HepG2 (cell line): ENCODE measurements around the gene RAD1. TPM values are rescaled to one million over a fixed set of nuclear protein-coding genes. Genes with fewer than 3 reads are reported as not detected.

ENCODE experiments used
- ATAC-seq: fragments of 200-7000 bp; cut with Tn5 transposase; 3 replicates; pipeline ENCODE4 v1.9.1; 2020; ENCODE audit warnings: mild to moderate bottlenecking, moderate library complexity
- BruUV-seq: library from RNA; stranded (reverse); fragments of 400-500 nt; replicated peaks from 2 replicates; lab custom pipeline; 2021; lab: Mats Ljungman, UMichigan
- CTCF ChIA-PET: fragments of 300-600 bp; formaldehyde crosslinking; extraction: SDS; loops from one replicate; lab custom pipeline; 2021; ENCODE audit warnings: low total read pairs, inconsistent platforms, low intra/inter-chr PET ratio; lab: Yijun Ruan, JAX
- POLR2A ChIA-PET: fragments of 350-600 bp; sonication (Branson Sonifier 250); formaldehyde crosslinking; loops from one replicate; lab custom pipeline; 2020; ENCODE audit warnings: antibody characterized with exemption, inconsistent platforms; lab: Yijun Ruan, JAX
- DNase-seq: peaks from one replicate; pipeline ENCODE4 v3.0.0-alpha.2; 2015; ENCODE audit warnings: low spot score
- FAIRE-seq: peaks from 3 replicates; lab custom pipeline; 2011; peaks lifted over from hg19 to GRCh38; lab: Jason Lieb, UNC
- H2AFZ ChIP-seq: one replicate; pipeline ENCODE4 v1.6.1; 2011; ENCODE audit warnings: low read length, inconsistent platforms
- H3K27ac ChIP-seq: fragments of 300-600 bp; 3 replicates; pipeline ENCODE4 v1.8.0; 2011; ENCODE audit warnings: mixed run types, mild to moderate bottlenecking, mixed read lengths, low read length, inconsistent platforms; ENCODE audit not compliant: insufficient read depth; ENCODE audit errors: extremely low read length
- H3K27me3 ChIP-seq, 2 experiments: fragments of 200-600 bp in 1 of 2; 2 replicates in 1 of 2; 3 replicates in 1 of 2; pipeline versions ENCODE4 v1.6.0 to v1.8.0; 2011; ENCODE audit warnings: low read length in 2 of 2, mild to moderate bottlenecking in 2 of 2, moderate library complexity in 2 of 2, inconsistent platforms in 1 of 2; ENCODE audit not compliant: insufficient read depth in 2 of 2, control insufficient read depth in 1 of 2
- H3K36me3 ChIP-seq, 2 experiments: fragments of 200-600 bp in 1 of 2; replicated peaks in 1 of 2; 2 replicates in 1 of 2; 3 replicates in 1 of 2; pipeline versions ENCODE4 v1.5.1 to v1.8.0; 2011; ENCODE audit warnings: low read length in 2 of 2, inconsistent platforms in 1 of 2; ENCODE audit not compliant: insufficient read depth in 2 of 2, control insufficient read depth in 1 of 2
- H3K4me1 ChIP-seq: 2 replicates; pipeline ENCODE4 v1.5.1; 2012; ENCODE audit warnings: low read length, inconsistent platforms; ENCODE audit not compliant: insufficient read depth
- H3K4me2 ChIP-seq: 2 replicates; pipeline ENCODE4 v1.6.0; 2011; ENCODE audit warnings: low read depth, low read length, inconsistent platforms
- H3K4me3 ChIP-seq, 3 experiments: fragments of 200-600 bp in 1 of 3; sonication (generic), shearing (Covaris generic) in 1 of 3; replicated peaks in 1 of 3; 2 replicates each; pipeline ENCODE4 v1.5.1; 2011 to 2016; ENCODE audit warnings: low read length in 3 of 3, inconsistent platforms in 2 of 3, low read depth in 2 of 3, mild to moderate bottlenecking in 2 of 3, control low read depth in 1 of 3, mixed read lengths in 1 of 3; ENCODE audit not compliant: insufficient read depth in 1 of 3
- H3K79me2 ChIP-seq: one replicate; pipeline ENCODE4 v1.6.1; 2011; ENCODE audit warnings: low read length, inconsistent platforms; ENCODE audit not compliant: insufficient read depth
- H3K9ac ChIP-seq: 2 replicates; pipeline ENCODE4 v1.6.0; 2011; ENCODE audit warnings: mild to moderate bottlenecking, low read depth, low read length, inconsistent platforms; ENCODE audit not compliant: insufficient read depth
- H3K9me3 ChIP-seq: 2 replicates; pipeline ENCODE4 v1.5.1; 2012; ENCODE audit warnings: mild to moderate bottlenecking, low read length
- H4K20me1 ChIP-seq: 2 replicates; pipeline ENCODE4 v1.6.0; 2011; ENCODE audit warnings: inconsistent platforms, mild to moderate bottlenecking, low read length, moderate library complexity; ENCODE audit not compliant: insufficient read depth
- ATF3 ChIP-seq: sonication (generic); formaldehyde crosslinking; IDR thresholded peaks from 2 replicates; pipeline ENCODE4 v1.4.0; 2020; ENCODE audit warnings: missing genetic modification reagents
- CBX1 ChIP-seq: IDR thresholded peaks from one replicate; pipeline ENCODE4 v1.6.1; 2016; ENCODE audit warnings: antibody characterized with exemption, low read depth
- CREB3 ChIP-seq: sonication (generic); formaldehyde crosslinking; IDR thresholded peaks from 2 replicates; pipeline ENCODE4 v1.5.0; 2020; ENCODE audit warnings: missing genetic modification reagents
- DMAP1 ChIP-seq: IDR thresholded peaks from 2 replicates; pipeline ENCODE4 v1.6.1; 2016
- E2F1 ChIP-seq: sonication (generic); formaldehyde crosslinking; IDR thresholded peaks from 2 replicates; pipeline ENCODE4 v1.5.0; 2020; ENCODE audit warnings: missing genetic modification reagents
- GTF3A ChIP-seq: sonication (generic); formaldehyde crosslinking; conservative IDR thresholded peaks from 2 replicates; pipeline ENCODE4 v1.4.0; 2020; ENCODE audit warnings: mild to moderate bottlenecking, missing genetic modification reagents
- HHEX ChIP-seq: IDR thresholded peaks from 2 replicates; pipeline ENCODE4 v1.6.1; 2016; ENCODE audit warnings: control low read depth
- HOXD1 ChIP-seq: sonication (generic); formaldehyde crosslinking; IDR thresholded peaks from 2 replicates; pipeline ENCODE4 v1.5.0; 2020; ENCODE audit warnings: missing genetic modification reagents
- NFKBIZ ChIP-seq: IDR thresholded peaks from 2 replicates; pipeline ENCODE4 v1.6.1; 2018; ENCODE audit warnings: missing genetic modification reagents, missing compliant biosample characterization
- NR2F2 ChIP-seq: IDR thresholded peaks from 2 replicates; pipeline ENCODE4 v1.6.1; 2012; ENCODE audit warnings: low read depth, inconsistent platforms, borderline replicate concordance
- RFX1 ChIP-seq: fragments of 450-650 bp; IDR thresholded peaks from 2 replicates; pipeline ENCODE4 v1.6.1; 2017
- SALL1 ChIP-seq: sonication (generic); formaldehyde crosslinking; IDR thresholded peaks from 2 replicates; pipeline ENCODE4 v1.8.0; 2022; ENCODE audit warnings: mild to moderate bottlenecking, missing genetic modification reagents
- ZFP82 ChIP-seq: sonication (generic); formaldehyde crosslinking; IDR thresholded peaks from 2 replicates; pipeline ENCODE4 v1.5.1; 2020; ENCODE audit warnings: mild to moderate bottlenecking, missing genetic modification reagents, borderline replicate concordance
- ZNF382 ChIP-seq: sonication (generic); formaldehyde crosslinking; IDR thresholded peaks from 2 replicates; pipeline ENCODE4 v1.5.0; 2020; ENCODE audit warnings: missing genetic modification reagents, mild to moderate bottlenecking, borderline replicate concordance
- ZNF496 ChIP-seq: sonication (generic); formaldehyde crosslinking; IDR thresholded peaks from 2 replicates; pipeline ENCODE4 v1.8.1; 2023; ENCODE audit warnings: mild to moderate bottlenecking, moderate library complexity, missing genetic modification reagents; ENCODE audit not compliant: insufficient replicate concordance
- ZNF674 ChIP-seq: sonication (generic); formaldehyde crosslinking; IDR thresholded peaks from 2 replicates; pipeline ENCODE4 v1.5.0; 2020; ENCODE audit warnings: low read depth, mild to moderate bottlenecking, missing genetic modification reagents
- ZNF704 ChIP-seq: sonication (generic); formaldehyde crosslinking; IDR thresholded peaks from 2 replicates; pipeline ENCODE4 v1.8.1; 2023; ENCODE audit warnings: mild to moderate bottlenecking, inconsistent platforms, moderate library complexity, missing genetic modification reagents, borderline replicate concordance
- ZNF790 ChIP-seq: sonication (generic); formaldehyde crosslinking; IDR thresholded peaks from 2 replicates; pipeline ENCODE4 v1.8.0; 2022; ENCODE audit warnings: missing genetic modification reagents, mild to moderate bottlenecking, borderline replicate concordance
- ZNF850 ChIP-seq: sonication (generic); formaldehyde crosslinking; conservative IDR thresholded peaks from 2 replicates; pipeline ENCODE4 v1.9.0; 2021; ENCODE audit warnings: mild to moderate bottlenecking, missing genetic modification reagents
- WGBS: methylation state at CpG from one replicate; pipeline ENCODE4 v1.1.6; 2017; ENCODE audit warnings: low lambda C conversion rate; 5-methylcytosine and 5-hydroxymethylcytosine counted together
- in situ Hi-C: cut with HindIII; loops from 2 replicates; pipeline ENCODE4 v1.10.0; 2017; ENCODE audit warnings: low pct_unique_long_range_greater_than_20kb; ENCODE audit not compliant: extremely low pct_ligation_motif_present
- intact Hi-C: fragments of 100-400 bp; cut with micrococcal nuclease; formaldehyde crosslinking; loops from one replicate; pipeline ENCODE4 v1.10.0; 2022; ENCODE audit not compliant: unreplicated experiment
- polyA plus RNA-seq, 8 experiments: library from polyadenylated mRNA; depleted of rRNA in 3 of 8; stranded (reverse) in 7 of 8; unstranded in 1 of 8; fragments of >200 nt; fragmentation: Illumina TruSeq in 4 of 8; extraction: Trizol in 4 of 8; gene quantifications; 2 replicates each; pipeline versions ENCODE4 v1.2.1 to v1.2.3, GENCODE V29; 2011 to 2016; ENCODE audit warnings: low read depth in 4 of 8, missing spikeins in 1 of 8, mixed read lengths in 1 of 8; ENCODE audit not compliant: insufficient read depth in 1 of 8
- total RNA-seq, 5 experiments: library from RNA; depleted of rRNA; stranded (reverse); fragments of >200 nt; fragmentation: Illumina TruSeq; extraction: Trizol; gene quantifications; 2 replicates each; pipeline ENCODE4 v1.2.3, GENCODE V29; 2016; ENCODE audit warnings: low read depth in 1 of 5

The RAD1 gene
- total and polyA plus RNA-seq, 2 of the 13 experiments (the other 11 are each of a cell fraction or from before 2014, with no cell fraction given): 14.7 to 39.1 TPM

GRCh38 chr5:34876275-34876674 is 39.0 kb downstream of the RAD1 start:
- BruUV-seq: no TSS peak
- no peaks in the 10 kb centered on the region for H4K20me1 ChIP-seq
- no peak overlapping the region for H3K27ac ChIP-seq
- no peaks in the 10 kb centered on the region for H3K79me2 ChIP-seq
- H2AFZ ChIP-seq: no peak overlapping the region
- H3K9ac ChIP-seq: no peak overlapping the region
- H3K4me2 ChIP-seq: no peak overlapping the region
- peaks cover 10% of the 10 kb centered on the region for H3K4me1 ChIP-seq
- H3K9me3 ChIP-seq: peaks cover 7% of the 10 kb centered on the region
- POLR2A ChIA-PET: no interaction called here
- intact Hi-C loops (no loop called here), in situ Hi-C loops (no loop called here)
- DNase-seq: no peak
- FAIRE-seq: no peak
- no peak for ATAC-seq
- no peaks in the 10 kb centered on the region for H3K36me3 ChIP-seq
- CTCF ChIA-PET: no interaction called here
- H3K27me3 ChIP-seq: no peaks in the 10 kb centered on the region; a peak in 1 of 5 replicates
- H3K4me3 ChIP-seq: no peak overlapping the region
- TF ChIP-seq CREB3 (CRISPR knock-in tag) (no peak), ZNF382 (CRISPR knock-in tag) (peak; percentile 87), ATF3 (CRISPR knock-in tag) (no peak), SALL1 (CRISPR knock-in tag) (no peak)

GRCh38 chr5:34870382-34870781 is 44.9 kb downstream of the RAD1 start:
- no peaks in the 10 kb centered on the region for H3K79me2 ChIP-seq
- ChIA-PET POLR2A (no interaction called here), CTCF (no interaction called here)
- BruUV-seq: no TSS peak
- H3K27ac ChIP-seq: no peak overlapping the region
- H2AFZ ChIP-seq: no peak overlapping the region
- no peaks in the 10 kb centered on the region for H3K36me3 ChIP-seq
- no peak overlapping the region for H3K4me2 ChIP-seq
- H3K27me3 ChIP-seq: no peaks in the 10 kb centered on the region
- peaks cover 42% of the 10 kb centered on the region for H3K4me1 ChIP-seq
- no peak overlapping the region for H3K9ac ChIP-seq
- H4K20me1 ChIP-seq: no peaks in the 10 kb centered on the region
- H3K4me3 ChIP-seq: no peak overlapping the region
- no peak for ATAC-seq
- intact Hi-C loops (no loop called here), in situ Hi-C loops (no loop called here)
- FAIRE-seq: no peak
- TF ChIP-seq ZNF674 (CRISPR knock-in tag) (no peak), CBX1 (no peak), NFKBIZ (CRISPR knock-in tag) (no peak), E2F1 (no peak), DMAP1 (CRISPR knock-in tag) (no peak), ZNF704 (CRISPR knock-in tag) (no peak), RFX1 (no peak), ZNF850 (CRISPR knock-in tag) (no peak), ZNF790 (CRISPR knock-in tag) (no peak), GTF3A (no peak), HOXD1 (CRISPR knock-in tag) (no peak), NR2F2 (no peak), ZFP82 (CRISPR knock-in tag) (no peak), HHEX (no peak), ZNF496 (CRISPR knock-in tag) (no peak)
- 97% methylated on average over 2 of the region's 2 CpGs for WGBS
- no peak for DNase-seq
- H3K9me3 ChIP-seq: no peaks in the 10 kb centered on the region
